Measurements from ENCODE around the gene KRTAP10-1. TPM values are rescaled to one million over a fixed set of nuclear protein-coding genes. Genes with fewer than 3 reads are reported as not detected.

Gene KRTAP10-1
- total and polyA plus RNA-seq, 9 of the 15 experiments (the other 6 are each of a cell fraction or from before 2014, with no cell fraction given): not detected

GRCh38 chr21:44517175-44517899 is 22.7 kb downstream of the KRTAP10-1 start (continued):
- TF ChIP-seq MGA (IDR thresholded peaks at IDR 0.05): peak; percentile 95
- TF ChIP-seq IRF1 (CRISPR knock-in tag; IDR thresholded peaks at IDR 0.05; ENCODE audit: borderline replicate concordance): no peak
- TF ChIP-seq BCL6 (CRISPR knock-in tag; IDR thresholded peaks at IDR 0.05): no peak
- TF ChIP-seq PBX2 (CRISPR knock-in tag; IDR thresholded peaks at IDR 0.05; ENCODE audit: low read depth): no peak
- TF ChIP-seq PBX2 (tag; conservative IDR thresholded peaks at IDR 0.05; ENCODE audit: low read depth): peak; percentile 68
- TF ChIP-seq ARID3B (CRISPR knock-in tag; IDR thresholded peaks at IDR 0.05; ENCODE audit: borderline replicate concordance): no peak
- TF ChIP-seq POLR2A (conservative IDR thresholded peaks at IDR 0.05): peak; percentile 60; the same call in 1 of the 2 replicates
- no peak for TF ChIP-seq COPS2 (conservative IDR thresholded peaks at IDR 0.05)
- no peak for TF ChIP-seq MTA1 (IDR thresholded peaks at IDR 0.05; ENCODE audit: borderline replicate concordance)
- no peak for TF ChIP-seq GATAD2A (IDR thresholded peaks at IDR 0.05)

Data from K562 (cell line).